HL-60/S4 treated with phorbol 12-myristate 13-acetate at 8.2 ng/mL for 4 days and 3 days (cell line): ENCODE data around the gene DAG1.
"Not testable (repeated sequence)": the region's sequence is repeated elsewhere in the genome, so short reads cannot be mapped to it uniquely, and the experiment has no call there.

Experiments
- in situ Hi-C: fragments of 300-500 bp; cut with MboI; formaldehyde crosslinking; loops from 2 replicates; pipeline ENCODE4 v1.15.0; 2022; ENCODE audit warnings: low sequenced_read_pairs

DAG1 gene

GRCh38 chr3:49469037-49469935, 781 bp upstream of the DAG1 start:
- in situ Hi-C loops: no loop called here

DNA sequence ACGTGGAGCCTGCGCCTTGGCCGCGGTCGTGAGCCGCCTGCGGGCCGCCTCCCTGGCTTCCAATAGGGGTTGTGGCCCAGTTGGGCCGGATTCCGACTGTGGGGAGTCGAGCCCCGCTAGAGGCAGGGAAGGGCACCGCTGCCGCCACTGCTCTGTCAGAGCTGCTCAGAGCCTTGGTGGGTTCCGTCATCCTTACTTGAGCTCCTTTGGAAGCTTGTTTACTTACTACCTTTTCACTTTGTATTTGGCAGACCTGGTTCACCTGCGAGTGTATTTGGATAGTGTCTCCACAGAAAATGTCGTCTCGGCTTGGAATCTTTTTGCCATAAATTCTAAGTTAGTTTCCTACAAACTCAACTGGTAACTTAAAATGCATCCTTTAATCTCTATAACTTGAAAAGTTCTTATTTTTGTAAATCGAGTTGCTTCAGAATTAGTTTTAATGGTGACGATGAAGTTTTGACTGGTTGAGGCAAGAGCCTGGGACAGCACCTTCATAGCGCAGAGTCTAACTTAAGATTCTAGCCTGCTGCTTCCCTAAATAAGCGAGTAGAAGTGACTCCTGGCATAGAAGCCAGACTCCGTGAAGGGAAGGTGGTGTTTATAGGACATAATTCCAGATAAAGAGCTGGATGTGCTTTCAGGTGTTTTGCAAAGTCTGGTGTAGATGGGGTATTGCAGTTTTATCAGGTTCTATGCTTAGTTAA, 800 bp downstream of the DAG1 start:
- in situ Hi-C loops: no loop called here

DNA sequence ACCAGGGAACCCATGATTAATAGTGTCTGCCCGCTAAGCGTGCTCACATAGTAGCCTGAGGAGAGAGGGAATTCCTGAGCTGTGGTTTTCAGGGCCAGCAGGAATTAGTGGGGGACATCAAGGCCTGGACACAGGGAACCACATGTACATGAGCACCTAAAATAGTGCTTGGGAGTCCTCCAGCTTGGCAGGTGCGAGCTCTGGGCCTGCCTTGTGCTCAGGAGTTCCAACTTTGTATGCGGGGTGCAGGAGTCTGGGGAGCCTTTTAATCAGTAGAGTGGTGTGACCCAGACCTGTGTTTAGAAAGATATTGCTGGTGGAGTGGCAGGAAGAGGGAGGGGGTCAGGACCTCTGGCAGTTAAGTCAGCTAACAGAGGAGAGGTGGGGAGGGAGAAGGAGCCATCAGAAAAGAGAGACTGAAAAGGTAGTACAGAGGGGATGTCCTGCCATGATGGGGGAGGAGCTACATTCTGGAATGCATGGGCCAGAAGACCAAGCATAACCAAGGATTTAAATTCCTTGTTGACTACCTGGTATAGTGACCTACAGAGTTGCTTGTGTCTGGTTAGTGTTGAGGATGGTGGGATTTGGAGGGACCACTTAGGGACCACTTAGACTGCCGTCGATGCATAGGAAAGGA, 1.9 kb downstream of the DAG1 start:
- in situ Hi-C loops: no loop called here

GRCh38 chr3:49476563-49476962, 6.5 kb downstream of the DAG1 start:
- in situ Hi-C loops: no loop called here

GRCh38 chr3:49482766-49483165, 12.7 kb downstream of the DAG1 start:
- in situ Hi-C loops: no loop called here

DNA sequence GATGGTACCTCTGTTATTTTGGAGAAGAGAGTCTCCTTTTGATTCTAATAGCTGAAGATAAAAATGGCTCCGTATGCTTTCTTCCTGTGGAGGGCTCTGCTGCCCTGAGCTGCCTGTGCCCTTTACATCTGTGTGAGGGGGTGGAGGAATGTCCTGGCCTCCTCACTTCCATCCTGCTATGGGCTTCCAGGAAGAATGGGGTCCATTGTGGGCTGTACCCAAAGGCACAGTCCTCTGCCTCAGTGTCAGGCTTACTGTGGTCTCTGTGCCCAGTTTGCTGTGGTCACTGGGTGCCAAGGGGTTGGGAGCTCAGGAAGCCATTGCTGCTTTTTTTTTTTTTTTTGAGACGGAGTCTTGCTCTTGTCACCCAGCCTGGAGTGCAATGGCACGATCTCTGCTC, 14.4 kb downstream of the DAG1 start:
- in situ Hi-C loops: no loop called here

GRCh38 chr3:49489247-49489646, 19.2 kb downstream of the DAG1 start:
- in situ Hi-C loops: no loop called here

DNA sequence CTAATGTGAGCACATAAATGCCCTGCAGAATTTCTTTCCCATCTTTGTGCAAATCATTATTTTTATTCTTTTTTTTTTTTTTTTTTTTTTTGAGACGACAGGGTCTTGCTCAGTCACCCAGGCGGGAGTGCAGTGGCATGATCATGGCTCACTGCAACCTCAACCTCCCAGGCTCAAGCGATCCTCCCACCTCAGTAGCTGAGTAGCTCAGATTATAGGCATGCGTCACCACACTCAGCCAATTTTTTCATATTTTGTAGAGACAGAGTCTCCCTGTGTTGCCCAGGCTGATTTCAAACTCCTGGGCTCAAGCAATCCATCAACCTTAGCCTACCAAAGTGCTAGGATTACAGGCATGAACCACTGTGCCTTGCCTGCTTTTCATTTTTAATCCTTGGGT, 22.9 kb downstream of the DAG1 start:
- in situ Hi-C loops: no loop called here

DNA sequence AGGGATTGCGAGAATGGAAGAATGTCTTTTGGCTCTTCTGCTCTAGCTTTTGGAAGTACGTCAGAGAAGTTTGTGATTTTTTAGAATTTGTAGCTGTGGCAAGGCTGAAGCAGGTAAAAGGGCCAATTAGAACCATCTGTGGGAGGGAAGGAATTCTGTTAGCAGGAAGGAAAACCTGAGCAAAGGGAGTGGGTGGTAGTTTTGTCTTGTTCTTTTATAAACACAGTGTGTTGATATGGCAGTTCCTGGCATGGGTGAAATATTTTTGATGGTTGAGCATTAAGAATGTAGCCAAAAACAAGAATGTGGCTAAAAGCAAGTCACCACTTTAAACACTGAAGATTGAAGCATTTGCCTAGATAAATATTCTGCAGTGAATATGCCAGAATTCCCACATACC, 23.8 kb downstream of the DAG1 start:
- in situ Hi-C loops: no loop called here

- in situ Hi-C loops: no loop called here
Measured at GRCh38 chr3:49495023-49495422, 25.0 kb downstream of the DAG1 start.

DNA sequence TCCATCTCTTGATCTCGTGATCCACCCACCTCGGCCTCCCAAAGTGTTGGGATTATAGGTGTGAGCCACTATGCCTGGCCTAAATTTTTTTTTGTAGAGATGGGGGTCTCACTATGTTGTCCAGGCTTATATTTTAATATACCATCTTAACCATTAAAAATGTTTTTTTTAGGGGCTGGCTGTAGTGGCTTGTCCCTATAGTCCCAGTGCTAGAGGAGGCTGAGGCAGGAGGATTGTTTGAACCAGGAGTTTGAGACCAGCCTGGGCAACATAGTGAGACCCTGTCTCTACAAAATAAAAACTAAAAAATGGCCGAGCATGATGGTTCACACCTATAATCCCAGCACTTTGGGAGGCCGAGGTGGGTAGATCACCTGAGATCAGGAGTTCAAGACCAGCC, 26.8 kb downstream of the DAG1 start:
- in situ Hi-C loops: not testable (repeated sequence)

- in situ Hi-C loops: no loop called here
Measured at GRCh38 chr3:49497606-49498005, 27.5 kb downstream of the DAG1 start.

- in situ Hi-C loops: no loop called here
Measured at GRCh38 chr3:49498239-49498638, 28.2 kb downstream of the DAG1 start.

- in situ Hi-C loops: no loop called here
Measured at GRCh38 chr3:49498648-49499047, 28.6 kb downstream of the DAG1 start.

DNA sequence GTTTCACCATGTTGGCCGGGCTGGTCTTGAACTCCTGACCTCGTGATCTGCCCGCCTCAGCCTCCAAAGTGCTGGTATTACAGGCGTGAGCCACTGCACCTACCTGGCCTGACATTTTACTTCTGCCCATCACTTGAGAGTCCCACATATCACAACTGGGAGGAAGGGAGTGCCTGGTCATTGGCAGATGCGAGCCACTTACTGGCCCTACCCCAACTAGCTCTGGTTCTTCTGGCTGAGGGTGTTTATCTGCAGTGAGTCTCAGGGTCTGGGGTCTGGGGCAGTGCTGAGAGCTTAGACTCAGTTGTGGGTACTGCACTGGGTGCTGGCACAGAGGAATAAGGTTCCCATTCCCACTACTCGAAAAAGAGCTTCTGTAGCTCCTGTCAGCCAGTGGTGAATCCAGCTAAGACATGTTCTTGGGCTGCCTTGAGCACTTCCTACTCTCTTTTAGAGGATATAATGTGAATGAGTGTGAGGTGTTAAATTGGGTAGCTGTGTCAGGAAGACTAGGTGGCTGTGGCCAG, 30.2 kb downstream of the DAG1 start:
- in situ Hi-C loops: no loop called here

DNA sequence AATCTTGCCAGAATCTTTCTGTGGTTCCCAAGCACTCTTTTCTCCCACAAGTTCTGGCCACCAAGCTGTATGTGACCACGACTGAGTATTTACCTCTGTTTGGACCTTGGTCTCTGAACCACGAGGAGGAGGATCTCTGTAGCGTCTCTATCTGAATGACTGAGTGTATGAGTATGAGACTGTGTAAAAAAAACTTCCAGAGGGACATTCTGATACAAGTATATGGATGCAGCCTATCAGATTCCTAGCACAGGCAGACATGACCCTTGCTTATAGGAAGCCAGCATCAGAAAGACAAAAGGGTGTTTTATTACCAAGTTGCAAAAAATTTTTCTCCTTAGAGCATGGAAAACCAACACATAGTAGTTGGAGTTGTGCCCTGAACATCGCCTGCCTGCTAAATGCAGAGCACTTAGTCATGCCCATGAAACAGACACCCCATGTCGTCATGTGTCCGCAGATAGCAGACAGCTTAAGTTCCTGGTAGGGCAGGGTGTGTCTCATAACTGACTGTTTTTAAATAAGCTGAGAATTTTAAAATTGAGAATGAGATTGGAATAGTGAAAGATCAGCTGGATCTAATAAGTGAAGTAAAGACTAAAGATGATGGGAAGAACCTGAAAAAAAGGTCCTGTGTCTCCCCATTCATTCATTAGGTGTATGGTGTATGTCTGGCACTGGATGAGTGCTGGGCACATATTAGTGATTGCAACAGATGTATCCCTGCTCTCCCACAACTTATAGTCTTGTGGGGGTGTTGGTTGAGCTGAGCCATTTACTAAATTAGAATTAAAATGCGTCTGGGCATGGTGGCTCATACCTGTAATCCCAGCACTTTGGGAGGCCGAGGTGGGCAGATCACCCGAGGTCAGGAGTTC, 30.9 kb downstream of the DAG1 start:
- in situ Hi-C loops: no loop called here

- in situ Hi-C loops: no loop called here
Measured at GRCh38 chr3:49501842-49502241, 31.8 kb downstream of the DAG1 start.

- in situ Hi-C loops: no loop called here
Measured at GRCh38 chr3:49506906-49507305, 36.8 kb downstream of the DAG1 start.

GRCh38 chr3:49509028-49509561, 39.0 kb downstream of the DAG1 start:
- in situ Hi-C loops: no loop called here

- in situ Hi-C loops: no loop called here
Measured at GRCh38 chr3:49511639-49512038, 41.6 kb downstream of the DAG1 start.
